GM03348 (cell line): Measurements from ENCODE around the gene PAAF1.
A peak's percentile ranks its signal among the peaks of the same experiment; 100 is the strongest.
"Not testable (repeated sequence)": the region's sequence is repeated elsewhere in the genome, so short reads cannot be mapped to it uniquely, and the experiment has no call there.

Experiments
- DNase-seq: peaks from one replicate; pipeline ENCODE4 v3.0.0; 2012; ENCODE audit warnings: low spot score

PAAF1 gene, protein sequence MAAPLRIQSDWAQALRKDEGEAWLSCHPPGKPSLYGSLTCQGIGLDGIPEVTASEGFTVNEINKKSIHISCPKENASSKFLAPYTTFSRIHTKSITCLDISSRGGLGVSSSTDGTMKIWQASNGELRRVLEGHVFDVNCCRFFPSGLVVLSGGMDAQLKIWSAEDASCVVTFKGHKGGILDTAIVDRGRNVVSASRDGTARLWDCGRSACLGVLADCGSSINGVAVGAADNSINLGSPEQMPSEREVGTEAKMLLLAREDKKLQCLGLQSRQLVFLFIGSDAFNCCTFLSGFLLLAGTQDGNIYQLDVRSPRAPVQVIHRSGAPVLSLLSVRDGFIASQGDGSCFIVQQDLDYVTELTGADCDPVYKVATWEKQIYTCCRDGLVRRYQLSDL

GRCh38 chr11:73876424-73877310 lies at the start of gene PAAF1, which contains the start of gene COA4:
Gene PAAF1 (plus strand): TSS chr11:73876999. CDS start chr11:73877022, 23 bp downstream.
Gene COA4 (minus strand): TSS chr11:73876846. CDS start chr11:73873378, 3,468 bp downstream.
- DNase-seq: peak; percentile 98

DNA sequence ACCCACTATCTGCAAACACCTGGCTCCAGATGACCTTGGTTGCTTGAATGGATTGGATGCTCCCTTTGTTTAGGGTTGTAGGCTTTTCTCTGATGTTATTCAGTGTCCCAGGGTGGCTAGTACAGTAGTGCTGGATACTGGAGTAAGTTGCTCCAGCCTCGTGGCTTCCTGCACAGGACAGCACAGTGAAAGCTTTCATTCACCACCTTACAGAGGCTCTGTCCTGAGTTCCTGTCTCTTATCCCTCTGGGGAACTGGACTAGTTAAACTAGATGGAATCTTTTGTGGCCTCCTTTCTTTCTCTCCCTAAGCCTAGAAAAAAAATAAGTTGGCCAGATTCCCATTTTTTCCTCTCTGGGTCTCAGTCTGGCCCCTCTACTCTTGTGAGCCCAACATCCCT lies 46.5 kb upstream of the PAAF1 start:
- no peak for DNase-seq

DNA sequence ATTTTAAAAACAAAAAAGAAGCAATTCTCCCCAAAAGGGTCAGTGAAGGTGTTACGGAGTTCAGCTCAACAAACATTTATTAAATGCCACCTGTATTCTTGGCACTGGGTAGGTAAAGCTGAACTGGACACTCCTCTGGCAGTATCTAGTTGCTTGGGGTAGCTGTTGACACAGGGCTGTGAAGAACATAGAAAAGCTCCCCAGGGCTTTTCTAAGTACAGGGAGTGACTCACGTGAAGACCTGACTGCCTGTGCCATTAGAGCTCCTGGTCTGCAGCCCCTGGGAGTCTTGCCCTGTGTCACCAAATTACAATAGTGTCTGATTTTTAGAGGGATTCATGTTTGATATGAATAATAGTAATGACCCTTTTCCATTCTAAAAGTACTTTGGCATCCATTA lies 43.7 kb upstream of the PAAF1 start:
- no peak for DNase-seq

DNA sequence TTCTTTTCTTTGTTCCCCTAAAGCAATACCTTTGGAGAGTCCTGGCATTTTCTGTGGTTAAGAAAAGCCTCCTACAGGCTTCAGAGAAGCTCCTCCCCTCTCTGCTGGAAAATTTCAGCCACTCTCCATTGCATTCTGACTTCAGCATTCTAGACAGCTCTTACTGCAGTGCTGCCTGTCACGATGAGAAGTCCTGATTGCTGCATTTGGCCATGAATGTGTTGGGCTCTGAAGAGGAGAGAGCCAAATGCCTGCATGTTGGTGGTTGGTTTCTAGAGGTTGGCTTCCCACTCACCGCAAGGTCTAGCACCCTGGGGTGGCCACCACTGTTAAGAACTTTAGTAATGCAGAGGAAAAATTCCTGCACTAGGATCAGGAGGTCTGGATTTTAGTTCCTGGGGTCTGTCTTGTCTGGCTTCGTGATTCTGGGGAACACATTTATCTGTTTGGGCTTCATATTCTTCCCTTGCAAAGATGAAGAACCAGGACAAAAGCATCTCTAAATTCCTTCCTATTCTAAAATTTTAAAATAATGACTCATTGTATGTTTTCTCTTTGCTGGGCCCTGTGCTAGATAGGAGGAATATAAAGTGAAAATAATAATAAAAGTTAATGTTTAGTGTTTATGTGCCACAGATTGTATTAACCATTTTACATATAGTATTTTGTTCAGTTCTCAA lies 38.2 kb upstream of the PAAF1 start:
- DNase-seq: peak; percentile 51

DNA sequence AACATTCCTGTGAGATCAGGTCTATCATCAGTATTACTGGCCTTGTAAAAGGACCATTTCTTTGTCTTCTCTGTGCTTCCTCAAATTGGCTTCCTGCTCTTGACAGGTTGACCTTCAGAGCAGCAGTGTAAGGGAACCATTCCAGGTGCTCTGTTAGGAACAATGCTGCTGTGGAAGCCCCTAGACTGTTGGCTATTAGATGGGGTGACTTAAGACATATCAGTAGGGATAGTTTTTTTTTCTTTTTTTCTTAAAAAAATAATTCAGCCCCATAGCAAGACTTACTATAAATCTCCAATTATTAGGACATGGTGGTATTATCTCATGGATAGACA lies 37.7 kb upstream of the PAAF1 start:
- no peak for DNase-seq

DNA sequence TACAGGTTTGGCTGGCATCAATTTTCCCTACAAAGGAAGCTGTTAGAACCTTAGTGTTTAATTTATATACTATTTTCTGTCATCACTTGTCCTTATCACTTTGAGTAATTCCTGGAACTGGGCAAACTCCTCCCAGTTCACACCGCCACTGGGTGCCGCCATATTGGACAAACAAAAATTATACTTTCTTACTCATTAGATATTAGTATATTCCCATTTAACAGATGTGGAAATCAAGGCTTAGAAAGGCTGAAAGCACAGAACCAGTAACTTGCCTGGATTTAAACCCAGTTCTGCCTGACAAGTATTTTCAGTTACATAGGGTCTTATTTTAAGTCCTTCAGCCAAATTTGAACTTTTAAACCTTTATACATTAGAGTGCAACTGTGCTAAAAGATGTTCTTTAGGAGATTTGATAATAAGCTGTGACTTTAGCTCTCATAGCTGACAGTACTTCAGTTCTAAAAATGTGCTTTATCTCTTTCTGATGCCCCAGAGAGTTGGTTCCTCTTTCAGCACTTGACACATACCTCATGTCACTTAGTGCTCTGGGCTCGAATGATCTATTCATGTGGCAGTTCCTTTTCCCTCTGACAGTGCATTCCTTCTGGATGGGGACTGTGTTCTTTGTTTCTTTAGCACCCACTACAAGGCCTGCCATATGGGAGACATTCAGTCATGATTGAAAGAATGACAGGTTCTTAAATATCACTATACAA lies 25.6 kb upstream of the PAAF1 start:
- DNase-seq: no peak

DNA sequence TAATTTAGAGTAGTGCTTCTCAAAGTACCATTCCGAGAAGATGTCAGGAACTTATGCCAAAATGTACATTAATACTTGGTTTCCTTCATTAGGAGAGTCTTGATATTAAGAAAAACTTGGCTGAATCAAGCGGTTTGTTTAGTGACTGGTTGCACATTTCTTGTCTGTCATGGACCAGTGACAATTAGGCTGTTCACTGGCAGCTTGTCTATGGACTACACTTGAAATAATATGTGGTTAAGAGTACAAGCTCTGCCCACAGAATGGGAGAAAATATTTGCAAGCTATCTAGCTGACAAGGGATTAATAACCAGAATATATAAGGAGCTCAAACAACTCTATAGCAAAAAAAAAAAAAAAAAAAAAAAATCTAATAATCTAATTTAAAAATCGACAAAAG lies 24.8 kb upstream of the PAAF1 start:
- DNase-seq: no peak

DNA sequence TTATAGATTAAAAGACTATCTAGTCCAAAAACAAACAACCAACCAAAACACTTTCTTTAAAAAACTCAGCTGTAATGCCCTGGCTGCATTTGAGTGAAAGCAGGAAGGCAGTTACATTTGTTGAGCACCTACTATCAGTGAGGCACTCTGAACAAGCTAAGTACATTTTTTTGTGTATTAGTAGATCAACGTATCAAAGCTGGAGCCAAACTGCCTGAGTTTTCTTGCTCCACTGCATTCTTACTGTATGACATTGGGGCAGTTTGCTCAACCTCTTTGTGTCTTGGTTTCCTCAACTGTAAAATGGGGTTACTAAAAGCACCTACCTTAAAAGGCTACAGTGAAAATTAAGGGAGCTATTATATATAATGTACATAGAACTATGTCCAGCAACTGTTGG lies 22.1 kb upstream of the PAAF1 start:
- peak; percentile 44 for DNase-seq

DNA sequence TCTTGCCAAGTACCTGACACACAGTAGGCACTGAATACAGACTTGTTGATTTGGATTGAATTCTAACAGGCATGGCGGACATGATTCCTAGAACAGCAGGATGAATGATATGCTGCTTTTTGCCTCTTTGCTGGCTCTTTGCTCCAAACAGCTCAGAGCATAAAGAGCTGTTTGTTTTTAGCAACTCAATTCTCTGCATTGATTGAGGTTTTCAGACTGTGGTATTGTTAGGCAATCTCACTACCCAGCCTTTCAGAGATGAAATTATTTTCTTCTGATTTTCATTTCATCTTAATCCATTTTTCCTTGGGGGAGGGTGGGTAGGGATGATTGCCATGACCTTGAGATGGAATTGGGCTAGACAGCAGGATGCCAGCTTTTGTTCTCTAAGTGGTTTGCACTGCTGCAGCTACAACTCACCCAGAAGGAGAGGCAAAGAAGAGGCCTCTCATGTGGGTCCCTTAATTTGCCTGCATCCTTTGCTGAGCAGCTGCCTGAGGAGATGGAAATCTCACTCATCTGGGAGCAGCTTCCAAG lies 20.7 kb upstream of the PAAF1 start:
- DNase-seq: no peak

DNA sequence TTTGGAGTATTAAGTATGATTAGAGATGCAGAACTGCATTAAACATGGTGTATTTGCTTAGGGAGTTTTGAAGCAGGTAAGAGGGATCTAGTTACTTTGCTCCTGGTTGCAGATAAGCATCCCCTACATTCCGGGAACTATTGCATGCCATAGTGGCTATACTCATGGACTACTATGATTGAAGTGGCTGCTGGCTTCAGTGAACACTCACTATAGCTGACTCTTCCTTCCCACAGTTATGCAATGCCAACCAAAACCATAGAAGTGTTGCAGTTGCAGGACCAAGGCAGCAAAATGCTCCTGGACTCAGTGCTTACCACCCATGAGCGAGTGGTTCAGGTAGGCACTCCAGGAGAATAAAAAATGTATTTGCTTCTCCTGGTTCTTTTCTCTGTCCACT lies 17.1 kb upstream of the PAAF1 start:
- DNase-seq: no peak

GRCh38 chr11:73860202-73860601 lies 16.6 kb upstream of the PAAF1 start:
- no peak for DNase-seq

- no peak for DNase-seq
These were observed 13.8 kb upstream of the PAAF1 start for GRCh38 chr11:73862986-73863385.

DNA sequence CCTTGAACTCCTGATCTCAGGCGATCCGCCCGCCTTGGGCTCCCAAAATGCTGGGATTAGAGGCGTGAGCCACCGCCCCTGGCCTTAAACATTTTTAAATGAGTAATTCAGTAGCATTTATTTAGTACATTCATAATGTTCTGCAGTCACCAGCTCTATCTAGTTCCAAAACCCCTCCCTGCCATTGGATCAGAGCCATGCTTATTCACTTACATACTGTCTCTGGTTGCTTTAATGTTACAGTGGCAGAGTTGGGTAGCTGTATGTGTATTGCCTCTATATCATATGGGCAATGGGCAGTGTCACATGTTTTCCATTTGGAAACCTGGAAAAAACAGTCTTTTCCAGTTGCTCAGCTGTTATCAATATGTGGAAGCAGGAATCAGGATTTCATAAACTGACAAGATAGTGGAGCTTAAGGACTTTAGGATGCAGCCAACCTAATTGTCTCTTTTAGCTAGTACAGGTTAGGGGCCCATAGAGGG lies 10.7 kb upstream of the PAAF1 start:
- peak; percentile 13 for DNase-seq

- peak; percentile 70 for DNase-seq
These were observed 10.2 kb upstream of the PAAF1 start for GRCh38 chr11:73866586-73866996.

- DNase-seq: no peak
These were observed 7.4 kb upstream of the PAAF1 start for GRCh38 chr11:73869332-73869949.

GRCh38 chr11:73870261-73870660 lies 6.5 kb upstream of the PAAF1 start:
- DNase-seq: no peak

GRCh38 chr11:73872749-73873357 lies 3.9 kb upstream of the PAAF1 start:
- DNase-seq: no peak

DNA sequence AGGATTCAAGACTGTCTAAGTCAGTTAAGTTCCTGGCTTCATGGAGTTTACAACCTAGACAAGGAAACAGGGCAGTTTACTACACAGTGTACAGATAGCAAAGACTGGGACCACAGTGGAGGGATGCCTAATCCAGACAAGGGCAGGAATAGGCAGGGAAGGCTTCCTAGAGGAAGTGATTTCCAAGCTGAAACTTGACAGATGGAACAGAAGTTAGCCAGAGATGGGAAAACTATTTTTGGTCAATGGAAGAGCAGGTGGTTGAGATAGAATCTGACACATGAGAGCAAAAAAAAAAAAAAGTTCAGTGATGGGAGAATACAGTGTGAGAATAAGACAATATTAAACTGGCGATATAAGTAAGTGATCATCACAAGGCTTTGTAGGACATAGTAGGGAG lies 1.4 kb upstream of the PAAF1 start:
- no peak for DNase-seq

DNA sequence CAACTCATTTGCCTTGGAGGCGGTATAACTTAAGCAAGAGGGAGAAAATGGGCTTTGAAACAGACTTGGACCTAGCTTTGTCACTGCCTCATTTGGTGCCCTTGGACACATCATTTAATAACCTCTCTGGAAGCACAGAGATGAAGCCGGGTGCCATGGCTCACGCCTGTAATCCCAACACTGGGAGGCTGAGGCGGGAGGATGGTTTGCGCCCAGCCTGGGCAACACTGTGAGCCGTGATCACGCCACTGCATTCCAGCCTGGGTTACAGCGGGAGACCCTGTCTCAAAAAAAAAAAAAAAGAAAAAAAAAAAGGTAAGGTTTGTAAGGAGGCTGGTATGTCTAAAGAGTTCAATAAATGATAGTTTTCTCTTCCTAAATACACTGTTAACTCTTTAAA lies 959 bp upstream of the PAAF1 start:
- DNase-seq: no peak

- no peak for DNase-seq
These were observed 2.0 kb downstream of the PAAF1 start for GRCh38 chr11:73878771-73879170.

GRCh38 chr11:73880449-73880848 lies 3.6 kb downstream of the PAAF1 start:
- not testable (repeated sequence) for DNase-seq
